H1 (cell line): ENCODE results near the gene SCAMP2.

Experiments
- CHD2 ChIP-seq: IDR thresholded peaks from 2 replicates; pipeline ENCODE4 v1.6.1; 2012; ENCODE audit warnings: low read length, improper control_type of control experiment
- CTCF ChIP-seq, 3 experiments: IDR thresholded peaks; 1 replicate in 2 of 3; 2 replicates in 1 of 3; pipeline versions ENCODE4 v1.5.1 to v1.6.1; 2011; ENCODE audit warnings: low read length in 3 of 3, mild to moderate bottlenecking in 3 of 3, inconsistent platforms in 2 of 3, low read depth in 1 of 3, moderate library complexity in 1 of 3; ENCODE audit not compliant: insufficient read depth in 1 of 3; ENCODE audit errors: control extremely low read depth in 1 of 3
- EZH2 ChIP-seq: fragments of 200-600 bp; sonication (generic); IDR thresholded peaks from 2 replicates; pipeline ENCODE4 v1.7.1; 2012; ENCODE audit warnings: low read depth, mild to moderate bottlenecking, moderate library complexity, low read length, inconsistent platforms; ENCODE audit not compliant: severe bottlenecking
- FOSL1 ChIP-seq: IDR thresholded peaks from 2 replicates; pipeline ENCODE4 v1.6.1; 2011; ENCODE audit warnings: mild to moderate bottlenecking, low read depth, low read length, moderate library complexity; ENCODE audit not compliant: insufficient read depth
- HDAC6 ChIP-seq: IDR thresholded peaks from one replicate; pipeline ENCODE4 v1.7.1; 2012; ENCODE audit warnings: low read depth, mild to moderate bottlenecking, inconsistent platforms, low read length, moderate library complexity
- MAX ChIP-seq: IDR thresholded peaks from 2 replicates; pipeline ENCODE4 v1.6.1; 2012; ENCODE audit warnings: inconsistent platforms
- NRF1 ChIP-seq: IDR thresholded peaks from 2 replicates; pipeline ENCODE4 v1.6.1; 2011; ENCODE audit warnings: mild to moderate bottlenecking, low read depth, low read length, improper control_type of control experiment
- POLR2A ChIP-seq, 2 experiments: IDR thresholded peaks; 1 replicate in 1 of 2; 2 replicates in 1 of 2; pipeline ENCODE4 v1.6.1; 2011; ENCODE audit warnings: low read depth in 2 of 2, low read length in 2 of 2, mild to moderate bottlenecking in 2 of 2; ENCODE audit errors: control extremely low read depth in 1 of 2
- RFX5 ChIP-seq: IDR thresholded peaks from 2 replicates; pipeline ENCODE4 v1.6.1; 2011; ENCODE audit warnings: low read depth, low read length, improper control_type of control experiment, borderline replicate concordance
- SP1 ChIP-seq: IDR thresholded peaks from 2 replicates; pipeline ENCODE4 v1.6.1; 2011; ENCODE audit warnings: low read depth, low read length
- SP2 ChIP-seq: IDR thresholded peaks from 2 replicates; pipeline ENCODE4 v1.6.1; 2012; ENCODE audit warnings: mild to moderate bottlenecking, low read length, inconsistent platforms
- TAF7 ChIP-seq: optimal IDR thresholded peaks from 2 replicates; pipeline ENCODE3; 2011; ENCODE audit warnings: low read depth, mild to moderate bottlenecking, inconsistent platforms, low read length, moderate library complexity, borderline replicate concordance
- ZNF274 ChIP-seq: IDR thresholded peaks from 2 replicates; pipeline ENCODE4 v1.7.0; 2012; ENCODE audit warnings: low read length, borderline replicate concordance; ENCODE audit errors: extremely low read depth

DNA sequence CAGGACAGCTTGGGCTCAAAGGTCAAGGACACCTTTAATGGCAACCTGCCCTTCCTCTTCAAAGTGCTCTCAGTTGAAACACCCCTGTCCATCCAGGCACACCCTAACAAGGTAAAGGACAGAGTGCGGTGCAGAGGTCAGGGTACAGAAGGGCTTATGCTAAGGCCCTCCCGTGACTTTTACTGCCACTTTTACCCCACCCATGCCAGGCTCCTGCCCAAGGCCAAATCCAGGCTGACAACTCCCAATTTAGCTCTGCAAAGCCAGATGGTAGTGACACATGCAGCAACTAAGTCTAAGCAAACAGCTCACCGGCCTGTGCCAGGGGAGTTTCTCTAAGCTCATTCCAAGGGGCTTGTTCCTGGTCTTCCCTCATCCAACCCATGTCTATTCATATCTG is 18.3 kb upstream of the SCAMP2 start:
- TF ChIP-seq FOSL1, result no peak
- TF ChIP-seq CTCF (IDR thresholded peaks at IDR 0.05; ENCODE audit: control extremely low read depth in 1 of 3, insufficient read depth in 1 of 3, low read depth in 1 of 3, low read length in 3 of 3), result no peak
- TF ChIP-seq EZH2, result no peak
- TF ChIP-seq RFX5, result no peak
- TF ChIP-seq ZNF274, result no peak
- TF ChIP-seq NRF1, result no peak
- no peak for TF ChIP-seq POLR2A (IDR thresholded peaks at IDR 0.05; ENCODE audit: control extremely low read depth in 1 of 2, low read depth in 2 of 2, low read length in 2 of 2)
- TF ChIP-seq SP1, result no peak
- no peak for TF ChIP-seq CHD2
- no peak for TF ChIP-seq TAF7
- TF ChIP-seq SP2, result no peak
- TF ChIP-seq MAX, result no peak
- TF ChIP-seq HDAC6, result no peak
